HepG2 (cell line): ENCODE results near the gene TJP3. TPM values are rescaled to one million over a fixed set of nuclear protein-coding genes. Genes with fewer than 3 reads are reported as not detected.

Source experiments
- ATAC-seq: fragments of 200-7000 bp; cut with Tn5 transposase; 3 replicates; pipeline ENCODE4 v1.9.1; 2020; ENCODE audit warnings: mild to moderate bottlenecking, moderate library complexity
- BruUV-seq: library from RNA; stranded (reverse); fragments of 400-500 nt; replicated peaks from 2 replicates; lab custom pipeline; 2021; lab: Mats Ljungman, UMichigan
- CTCF ChIA-PET: fragments of 300-600 bp; formaldehyde crosslinking; extraction: SDS; loops from one replicate; lab custom pipeline; 2021; ENCODE audit warnings: low total read pairs, inconsistent platforms, low intra/inter-chr PET ratio; lab: Yijun Ruan, JAX
- POLR2A ChIA-PET: fragments of 350-600 bp; sonication (Branson Sonifier 250); formaldehyde crosslinking; loops from one replicate; lab custom pipeline; 2020; ENCODE audit warnings: antibody characterized with exemption, inconsistent platforms; lab: Yijun Ruan, JAX
- DNase-seq: peaks from one replicate; pipeline ENCODE4 v3.0.0-alpha.2; 2015; ENCODE audit warnings: low spot score
- FAIRE-seq: peaks from 3 replicates; lab custom pipeline; 2011; peaks lifted over from hg19 to GRCh38; lab: Jason Lieb, UNC
- H2AFZ ChIP-seq: one replicate; pipeline ENCODE4 v1.6.1; 2011; ENCODE audit warnings: low read length, inconsistent platforms
- H3K27ac ChIP-seq: fragments of 300-600 bp; 3 replicates; pipeline ENCODE4 v1.8.0; 2011; ENCODE audit warnings: mixed run types, mild to moderate bottlenecking, mixed read lengths, low read length, inconsistent platforms; ENCODE audit not compliant: insufficient read depth; ENCODE audit errors: extremely low read length
- H3K27me3 ChIP-seq, 2 experiments: fragments of 200-600 bp in 1 of 2; 2 replicates in 1 of 2; 3 replicates in 1 of 2; pipeline versions ENCODE4 v1.6.0 to v1.8.0; 2011; ENCODE audit warnings: low read length in 2 of 2, mild to moderate bottlenecking in 2 of 2, moderate library complexity in 2 of 2, inconsistent platforms in 1 of 2; ENCODE audit not compliant: insufficient read depth in 2 of 2, control insufficient read depth in 1 of 2
- H3K36me3 ChIP-seq, 2 experiments: fragments of 200-600 bp in 1 of 2; replicated peaks in 1 of 2; 2 replicates in 1 of 2; 3 replicates in 1 of 2; pipeline versions ENCODE4 v1.5.1 to v1.8.0; 2011; ENCODE audit warnings: low read length in 2 of 2, inconsistent platforms in 1 of 2; ENCODE audit not compliant: insufficient read depth in 2 of 2, control insufficient read depth in 1 of 2
- H3K4me1 ChIP-seq: 2 replicates; pipeline ENCODE4 v1.5.1; 2012; ENCODE audit warnings: low read length, inconsistent platforms; ENCODE audit not compliant: insufficient read depth
- H3K4me2 ChIP-seq: 2 replicates; pipeline ENCODE4 v1.6.0; 2011; ENCODE audit warnings: low read depth, low read length, inconsistent platforms
- H3K4me3 ChIP-seq, 3 experiments: fragments of 200-600 bp in 1 of 3; sonication (generic), shearing (Covaris generic) in 1 of 3; replicated peaks in 1 of 3; 2 replicates each; pipeline ENCODE4 v1.5.1; 2011 to 2016; ENCODE audit warnings: low read length in 3 of 3, inconsistent platforms in 2 of 3, low read depth in 2 of 3, mild to moderate bottlenecking in 2 of 3, control low read depth in 1 of 3, mixed read lengths in 1 of 3; ENCODE audit not compliant: insufficient read depth in 1 of 3
- H3K79me2 ChIP-seq: one replicate; pipeline ENCODE4 v1.6.1; 2011; ENCODE audit warnings: low read length, inconsistent platforms; ENCODE audit not compliant: insufficient read depth
- H3K9ac ChIP-seq: 2 replicates; pipeline ENCODE4 v1.6.0; 2011; ENCODE audit warnings: mild to moderate bottlenecking, low read depth, low read length, inconsistent platforms; ENCODE audit not compliant: insufficient read depth
- H3K9me3 ChIP-seq: 2 replicates; pipeline ENCODE4 v1.5.1; 2012; ENCODE audit warnings: mild to moderate bottlenecking, low read length
- H4K20me1 ChIP-seq: 2 replicates; pipeline ENCODE4 v1.6.0; 2011; ENCODE audit warnings: inconsistent platforms, mild to moderate bottlenecking, low read length, moderate library complexity; ENCODE audit not compliant: insufficient read depth
- EP300 ChIP-seq, 3 experiments: sonication (generic) in 1 of 3; formaldehyde crosslinking in 1 of 3; IDR thresholded peaks; 2 replicates each; pipeline versions ENCODE4 v1.5.1 to v1.6.1; 2011 to 2020; ENCODE audit warnings: low read depth in 2 of 3, low read length in 2 of 3, borderline replicate concordance in 1 of 3, improper control_type of control experiment in 1 of 3, mild to moderate bottlenecking in 1 of 3, missing genetic modification reagents in 1 of 3, moderate library complexity in 1 of 3
- KLF6 ChIP-seq: IDR thresholded peaks from 2 replicates; pipeline ENCODE4 v1.8.0; 2016; ENCODE audit warnings: missing biosample characterization, missing genetic modification reagents
- NPAS2 ChIP-seq: sonication (generic); formaldehyde crosslinking; IDR thresholded peaks from 2 replicates; pipeline ENCODE4 v1.8.0; 2022; ENCODE audit warnings: mild to moderate bottlenecking, missing genetic modification reagents, borderline replicate concordance
- TEAD2 ChIP-seq: sonication (generic); formaldehyde crosslinking; IDR thresholded peaks from 2 replicates; pipeline ENCODE4 v1.9.0; 2021; ENCODE audit warnings: missing genetic modification reagents
- WGBS: methylation state at CpG from one replicate; pipeline ENCODE4 v1.1.6; 2017; ENCODE audit warnings: low lambda C conversion rate; 5-methylcytosine and 5-hydroxymethylcytosine counted together
- in situ Hi-C: cut with HindIII; loops from 2 replicates; pipeline ENCODE4 v1.10.0; 2017; ENCODE audit warnings: low pct_unique_long_range_greater_than_20kb; ENCODE audit not compliant: extremely low pct_ligation_motif_present
- intact Hi-C: fragments of 100-400 bp; cut with micrococcal nuclease; formaldehyde crosslinking; loops from one replicate; pipeline ENCODE4 v1.10.0; 2022; ENCODE audit not compliant: unreplicated experiment
- polyA plus RNA-seq, 8 experiments: library from polyadenylated mRNA; depleted of rRNA in 3 of 8; stranded (reverse) in 7 of 8; unstranded in 1 of 8; fragments of >200 nt; fragmentation: Illumina TruSeq in 4 of 8; extraction: Trizol in 4 of 8; gene quantifications; 2 replicates each; pipeline versions ENCODE4 v1.2.1 to v1.2.3, GENCODE V29; 2011 to 2016; ENCODE audit warnings: low read depth in 4 of 8, missing spikeins in 1 of 8, mixed read lengths in 1 of 8; ENCODE audit not compliant: insufficient read depth in 1 of 8
- total RNA-seq, 5 experiments: library from RNA; depleted of rRNA; stranded (reverse); fragments of >200 nt; fragmentation: Illumina TruSeq; extraction: Trizol; gene quantifications; 2 replicates each; pipeline ENCODE4 v1.2.3, GENCODE V29; 2016; ENCODE audit warnings: low read depth in 1 of 5
- TF ChIP-seq, protein P1 (sequence below): IDR thresholded peaks from 2 replicates; pipeline ENCODE4 v1.6.1; 2016; ENCODE audit warnings: mild to moderate bottlenecking, missing biosample characterization, missing genetic modification reagents
- TF ChIP-seq, protein P2 (sequence below): sonication (generic); formaldehyde crosslinking; IDR thresholded peaks from 2 replicates; pipeline ENCODE4 v1.4.0; 2020; ENCODE audit warnings: missing genetic modification reagents, borderline replicate concordance
- TF ChIP-seq, protein P3 (sequence below): sonication (generic); formaldehyde crosslinking; IDR thresholded peaks from 2 replicates; pipeline ENCODE4 v1.4.0; 2020; ENCODE audit warnings: missing genetic modification reagents

The TJP3 gene
- total and polyA plus RNA-seq, 2 of the 13 experiments (the other 11 are each of a cell fraction or from before 2014, with no cell fraction given): 2.3 to 21.5 TPM

DNA sequence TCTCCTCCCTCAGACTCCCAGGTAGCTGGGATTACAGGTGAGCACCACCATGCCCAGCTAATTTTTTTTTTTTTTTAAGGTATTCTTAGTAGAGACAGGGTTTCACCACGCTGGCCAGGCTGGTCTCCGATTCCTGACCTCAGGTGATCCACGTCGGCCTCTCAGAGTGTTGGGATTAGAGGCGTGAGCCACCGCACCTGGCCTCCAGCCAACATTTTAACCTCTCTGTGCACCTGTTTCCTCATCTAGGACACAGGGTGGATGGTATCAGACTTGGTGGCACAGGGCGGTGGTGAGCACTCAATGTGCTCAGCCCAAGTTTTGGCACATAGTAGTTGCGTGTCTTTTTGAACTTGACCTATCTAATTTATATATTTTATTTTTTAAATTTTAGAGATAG is 40.8 kb downstream of the TJP3 start:
- H3K9ac ChIP-seq: no peak overlapping the region
- POLR2A ChIA-PET: interaction anchor here (2.4 kb wide), 1 partner anchor 13 kb away, joined by 7 read pairs; the partner anchor contains the start of genes APBA3 and MRPL54
- intact Hi-C loops (no loop called here), in situ Hi-C loops (no loop called here)
- H3K4me3 ChIP-seq: no peak overlapping the region
- no peak overlapping the region for H2AFZ ChIP-seq
- ATAC-seq (no peak), FAIRE-seq (no peak), DNase-seq (no peak)
- no peaks in the 10 kb centered on the region for H4K20me1 ChIP-seq
- no peaks in the 10 kb centered on the region for H3K9me3 ChIP-seq
- H3K79me2 ChIP-seq: no peaks in the 10 kb centered on the region
- H3K27ac ChIP-seq: no peak overlapping the region
- no peaks in the 10 kb centered on the region for H3K4me1 ChIP-seq
- TF ChIP-seq EP300 (IDR thresholded peaks at IDR 0.05; ENCODE audit: low read depth in 2 of 2, low read length in 2 of 2) (no peak), EP300 (CRISPR knock-in tag; IDR thresholded peaks at IDR 0.05; ENCODE audit: borderline replicate concordance) (no peak), TEAD2 (CRISPR knock-in tag) (no peak), NPAS2 (CRISPR knock-in tag) (no peak), KLF6 (CRISPR knock-in tag) (no peak)
- TF ChIP-seq, protein P1, sequence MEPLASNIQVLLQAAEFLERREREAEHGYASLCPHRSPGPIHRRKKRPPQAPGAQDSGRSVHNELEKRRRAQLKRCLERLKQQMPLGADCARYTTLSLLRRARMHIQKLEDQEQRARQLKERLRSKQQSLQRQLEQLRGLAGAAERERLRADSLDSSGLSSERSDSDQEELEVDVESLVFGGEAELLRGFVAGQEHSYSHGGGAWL (CRISPR knock-in tag): no peak
- TF ChIP-seq, protein P2, sequence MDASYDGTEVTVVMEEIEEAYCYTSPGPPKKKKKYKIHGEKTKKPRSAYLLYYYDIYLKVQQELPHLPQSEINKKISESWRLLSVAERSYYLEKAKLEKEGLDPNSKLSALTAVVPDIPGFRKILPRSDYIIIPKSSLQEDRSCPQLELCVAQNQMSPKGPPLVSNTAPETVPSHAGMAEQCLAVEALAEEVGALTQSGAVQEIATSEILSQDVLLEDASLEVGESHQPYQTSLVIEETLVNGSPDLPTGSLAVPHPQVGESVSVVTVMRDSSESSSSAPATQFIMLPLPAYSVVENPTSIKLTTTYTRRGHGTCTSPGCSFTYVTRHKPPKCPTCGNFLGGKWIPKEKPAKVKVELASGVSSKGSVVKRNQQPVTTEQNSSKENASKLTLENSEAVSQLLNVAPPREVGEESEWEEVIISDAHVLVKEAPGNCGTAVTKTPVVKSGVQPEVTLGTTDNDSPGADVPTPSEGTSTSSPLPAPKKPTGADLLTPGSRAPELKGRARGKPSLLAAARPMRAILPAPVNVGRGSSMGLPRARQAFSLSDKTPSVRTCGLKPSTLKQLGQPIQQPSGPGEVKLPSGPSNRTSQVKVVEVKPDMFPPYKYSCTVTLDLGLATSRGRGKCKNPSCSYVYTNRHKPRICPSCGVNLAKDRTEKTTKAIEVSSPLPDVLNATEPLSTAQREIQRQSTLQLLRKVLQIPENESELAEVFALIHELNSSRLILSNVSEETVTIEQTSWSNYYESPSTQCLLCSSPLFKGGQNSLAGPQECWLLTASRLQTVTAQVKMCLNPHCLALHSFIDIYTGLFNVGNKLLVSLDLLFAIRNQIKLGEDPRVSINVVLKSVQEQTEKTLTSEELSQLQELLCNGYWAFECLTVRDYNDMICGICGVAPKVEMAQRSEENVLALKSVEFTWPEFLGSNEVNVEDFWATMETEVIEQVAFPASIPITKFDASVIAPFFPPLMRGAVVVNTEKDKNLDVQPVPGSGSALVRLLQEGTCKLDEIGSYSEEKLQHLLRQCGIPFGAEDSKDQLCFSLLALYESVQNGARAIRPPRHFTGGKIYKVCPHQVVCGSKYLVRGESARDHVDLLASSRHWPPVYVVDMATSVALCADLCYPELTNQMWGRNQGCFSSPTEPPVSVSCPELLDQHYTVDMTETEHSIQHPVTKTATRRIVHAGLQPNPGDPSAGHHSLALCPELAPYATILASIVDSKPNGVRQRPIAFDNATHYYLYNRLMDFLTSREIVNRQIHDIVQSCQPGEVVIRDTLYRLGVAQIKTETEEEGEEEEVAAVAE (CRISPR knock-in tag): no peak
- TF ChIP-seq, protein P3, sequence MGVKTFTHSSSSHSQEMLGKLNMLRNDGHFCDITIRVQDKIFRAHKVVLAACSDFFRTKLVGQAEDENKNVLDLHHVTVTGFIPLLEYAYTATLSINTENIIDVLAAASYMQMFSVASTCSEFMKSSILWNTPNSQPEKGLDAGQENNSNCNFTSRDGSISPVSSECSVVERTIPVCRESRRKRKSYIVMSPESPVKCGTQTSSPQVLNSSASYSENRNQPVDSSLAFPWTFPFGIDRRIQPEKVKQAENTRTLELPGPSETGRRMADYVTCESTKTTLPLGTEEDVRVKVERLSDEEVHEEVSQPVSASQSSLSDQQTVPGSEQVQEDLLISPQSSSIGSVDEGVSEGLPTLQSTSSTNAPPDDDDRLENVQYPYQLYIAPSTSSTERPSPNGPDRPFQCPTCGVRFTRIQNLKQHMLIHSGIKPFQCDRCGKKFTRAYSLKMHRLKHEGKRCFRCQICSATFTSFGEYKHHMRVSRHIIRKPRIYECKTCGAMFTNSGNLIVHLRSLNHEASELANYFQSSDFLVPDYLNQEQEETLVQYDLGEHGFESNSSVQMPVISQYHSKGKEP (CRISPR knock-in tag): no peak
- H3K36me3 ChIP-seq: peaks cover 0 to 4% of the 10 kb centered on the region in 2 experiments; a peak in 2 of 5 replicates
- WGBS: over 99% methylated on average over 8 of the region's 8 CpGs
- no peaks in the 10 kb centered on the region for H3K27me3 ChIP-seq
- H3K4me2 ChIP-seq: no peak overlapping the region
- CTCF ChIA-PET: no interaction called here
- no TSS peak for BruUV-seq
